Loucy (cell line): ENCODE measurements around the gene PIGX.

ENCODE experiments used
- H2AFZ ChIP-seq: fragments of 200-600 bp; sonication (generic); 2 replicates; pipeline ENCODE4 v1.6.0; 2016; ENCODE audit warnings: antibody characterized with exemption, mild to moderate bottlenecking, low read length, moderate library complexity
- H3F3A ChIP-seq: fragments of 200-600 bp; 2 replicates; pipeline ENCODE4 v1.6.0; 2016; ENCODE audit warnings: antibody characterized with exemption, low read depth, mild to moderate bottlenecking
- H3K27me3 ChIP-seq: fragments of 200-600 bp; sonication (generic); 2 replicates; pipeline ENCODE4 v1.6.1; 2014; ENCODE audit warnings: low read length, mild to moderate bottlenecking; ENCODE audit not compliant: insufficient read depth, poor library complexity, severe bottlenecking
- H3K36me3 ChIP-seq: fragments of 200-600 bp; sonication (generic); 2 replicates; pipeline ENCODE4 v1.6.1; 2016; ENCODE audit warnings: low read length; ENCODE audit not compliant: insufficient read depth
- H3K4me1 ChIP-seq: fragments of 200-600 bp; sonication (generic); 2 replicates; pipeline ENCODE4 v1.5.1; 2014; ENCODE audit warnings: low read length, mild to moderate bottlenecking; ENCODE audit not compliant: insufficient read depth, poor library complexity, severe bottlenecking
- H3K4me2 ChIP-seq: fragments of 200-600 bp; sonication (generic); 2 replicates; pipeline ENCODE4 v1.6.0; 2014; ENCODE audit warnings: antibody characterized with exemption, low read length, low read depth, mild to moderate bottlenecking; ENCODE audit not compliant: poor library complexity, severe bottlenecking
- H3K4me3 ChIP-seq: fragments of 200-600 bp; sonication (generic); 2 replicates; pipeline ENCODE4 v1.5.1; 2014; ENCODE audit warnings: low read length, mild to moderate bottlenecking, mixed read lengths; ENCODE audit not compliant: poor library complexity, severe bottlenecking
- H3K79me2 ChIP-seq: fragments of 200-600 bp; sonication (generic); 2 replicates; pipeline ENCODE4 v1.6.1; 2014; ENCODE audit warnings: low read length; ENCODE audit not compliant: insufficient read depth
- H3K9ac ChIP-seq: fragments of 200-600 bp; sonication (generic); 2 replicates; pipeline ENCODE4 v1.6.0; 2014; ENCODE audit warnings: mild to moderate bottlenecking, low read depth, low read length, moderate library complexity; ENCODE audit not compliant: poor library complexity, severe bottlenecking
- H3K9me2 ChIP-seq: fragments of 200-600 bp; sonication (generic); replicated peaks from 2 replicates; pipeline ENCODE4 v1.6.1; 2016; ENCODE audit warnings: low read depth, low read length, mixed read lengths
- H3K9me3 ChIP-seq: fragments of 200-600 bp; sonication (generic); 2 replicates; pipeline ENCODE4 v1.6.1; 2014; ENCODE audit warnings: mild to moderate bottlenecking, antibody characterized with exemption, low read length, low read depth; ENCODE audit not compliant: insufficient read depth
- H4K20me1 ChIP-seq: fragments of 200-600 bp; sonication (generic); 2 replicates; pipeline ENCODE4 v1.6.0; 2014; ENCODE audit warnings: antibody characterized with exemption, low read length, mild to moderate bottlenecking; ENCODE audit not compliant: insufficient read depth, poor library complexity, severe bottlenecking
- EZH2phosphoT487 ChIP-seq: fragments of 200-600 bp; IDR thresholded peaks from 2 replicates; pipeline ENCODE4 v1.6.1; 2018; ENCODE audit warnings: antibody characterized with exemption, mild to moderate bottlenecking, moderate library complexity, borderline replicate concordance
- TF ChIP-seq, protein P1 (sequence below): fragments of 200-600 bp; sonication (generic); conservative IDR thresholded peaks from 2 replicates; pipeline ENCODE4 v1.5.1; 2014; ENCODE audit warnings: mild to moderate bottlenecking, antibody characterized with exemption, low read length

Gene PIGX

DNA sequence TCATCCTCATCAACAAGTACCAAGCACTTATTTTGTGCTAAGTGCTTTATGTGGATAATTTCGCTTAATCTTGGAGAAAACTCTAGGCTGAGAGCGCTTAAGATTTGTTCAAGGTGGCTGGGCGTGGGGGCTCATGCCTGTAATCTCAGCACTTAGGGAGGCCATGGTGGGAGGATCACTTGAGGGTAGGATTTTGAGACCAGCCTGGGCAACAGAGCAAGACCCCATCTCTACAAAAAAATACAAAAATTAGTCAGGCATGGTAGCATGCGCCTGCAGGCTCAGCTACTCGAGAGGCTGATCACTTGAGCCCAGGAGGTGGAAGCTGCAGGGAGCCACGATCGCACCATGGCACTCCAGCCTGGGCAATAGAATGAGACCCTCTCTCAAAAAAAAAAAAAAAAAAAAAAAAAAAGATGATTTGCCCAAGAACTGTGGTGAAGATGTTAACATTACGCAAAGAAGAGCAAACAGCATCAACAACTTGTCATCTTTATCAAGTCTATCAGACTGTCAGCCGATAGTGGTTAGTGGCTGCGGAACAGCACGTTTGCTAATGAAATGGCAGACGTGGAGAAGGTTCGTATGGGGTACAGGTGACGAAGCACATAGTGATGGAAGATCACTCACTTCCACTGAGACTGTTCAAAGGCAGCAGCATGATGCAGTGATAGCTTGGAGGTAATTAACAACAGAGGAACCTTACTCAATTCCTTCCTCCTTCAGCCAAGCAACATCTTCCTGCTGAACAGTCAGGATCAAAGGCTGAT lies 44.9 kb upstream of the PIGX start:
- Histone ChIP-seq H3K4me2 (no peak overlapping the region), H3K4me1 (peaks cover 4% of the 10 kb centered on the region), H3K4me3 (no peak overlapping the region), H3K27me3 (no peaks in the 10 kb centered on the region), H3K79me2 (peaks cover 12% of the 10 kb centered on the region; the same call in 1 of the 2 replicates), H3F3A (0 out of 2 replicates have a peak, but pooled peaks cover 3% of the 10 kb centered on the region), H3K9me3 (no peaks in the 10 kb centered on the region), H3K9me2 (no peaks in the 10 kb centered on the region), H3K9ac (no peak overlapping the region), H2AFZ (no peak overlapping the region), H4K20me1 (peaks cover 20% of the 10 kb centered on the region), H3K36me3 (peaks cover 15% of the 10 kb centered on the region; the same call in 1 of the 2 replicates)
- no peak for TF ChIP-seq EZH2phosphoT487
- TF ChIP-seq, protein P1, sequence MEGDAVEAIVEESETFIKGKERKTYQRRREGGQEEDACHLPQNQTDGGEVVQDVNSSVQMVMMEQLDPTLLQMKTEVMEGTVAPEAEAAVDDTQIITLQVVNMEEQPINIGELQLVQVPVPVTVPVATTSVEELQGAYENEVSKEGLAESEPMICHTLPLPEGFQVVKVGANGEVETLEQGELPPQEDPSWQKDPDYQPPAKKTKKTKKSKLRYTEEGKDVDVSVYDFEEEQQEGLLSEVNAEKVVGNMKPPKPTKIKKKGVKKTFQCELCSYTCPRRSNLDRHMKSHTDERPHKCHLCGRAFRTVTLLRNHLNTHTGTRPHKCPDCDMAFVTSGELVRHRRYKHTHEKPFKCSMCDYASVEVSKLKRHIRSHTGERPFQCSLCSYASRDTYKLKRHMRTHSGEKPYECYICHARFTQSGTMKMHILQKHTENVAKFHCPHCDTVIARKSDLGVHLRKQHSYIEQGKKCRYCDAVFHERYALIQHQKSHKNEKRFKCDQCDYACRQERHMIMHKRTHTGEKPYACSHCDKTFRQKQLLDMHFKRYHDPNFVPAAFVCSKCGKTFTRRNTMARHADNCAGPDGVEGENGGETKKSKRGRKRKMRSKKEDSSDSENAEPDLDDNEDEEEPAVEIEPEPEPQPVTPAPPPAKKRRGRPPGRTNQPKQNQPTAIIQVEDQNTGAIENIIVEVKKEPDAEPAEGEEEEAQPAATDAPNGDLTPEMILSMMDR: no peak

DNA sequence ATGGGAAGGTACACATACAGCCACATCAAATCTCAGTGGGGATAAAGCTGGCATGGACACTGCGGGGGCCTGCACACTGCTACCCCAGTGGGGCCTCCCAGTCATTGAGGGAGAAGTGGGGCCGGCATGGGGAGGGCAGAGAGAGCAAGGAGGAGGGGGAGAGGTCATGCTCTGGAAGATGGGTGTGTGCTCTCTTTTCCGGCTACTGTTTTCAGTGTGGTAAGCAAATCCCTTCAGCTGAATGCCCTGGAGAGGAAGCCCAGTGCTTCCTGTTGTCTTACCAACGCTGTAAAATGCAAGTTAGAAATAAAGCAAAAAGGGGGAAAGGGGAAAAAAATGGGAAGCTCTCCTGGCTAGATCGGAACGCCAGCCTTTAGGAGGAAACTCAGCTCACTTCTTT lies 41.8 kb upstream of the PIGX start:
- Histone ChIP-seq H3K79me2 (peaks cover 4% of the 10 kb centered on the region; the same call in 1 of the 2 replicates), H3K4me2 (no peak overlapping the region), H3K9me3 (no peaks in the 10 kb centered on the region), H3K4me3 (no peak overlapping the region), H3F3A (0 out of 2 replicates have a peak, but pooled peaks cover 3% of the 10 kb centered on the region), H4K20me1 (no peaks in the 10 kb centered on the region), H3K4me1 (no peaks in the 10 kb centered on the region), H2AFZ (no peak overlapping the region), H3K27me3 (no peaks in the 10 kb centered on the region), H3K9ac (no peak overlapping the region), H3K9me2 (no peaks in the 10 kb centered on the region), H3K36me3 (no peaks in the 10 kb centered on the region)
- TF ChIP-seq, protein P1: no peak
- TF ChIP-seq EZH2phosphoT487: no peak

DNA sequence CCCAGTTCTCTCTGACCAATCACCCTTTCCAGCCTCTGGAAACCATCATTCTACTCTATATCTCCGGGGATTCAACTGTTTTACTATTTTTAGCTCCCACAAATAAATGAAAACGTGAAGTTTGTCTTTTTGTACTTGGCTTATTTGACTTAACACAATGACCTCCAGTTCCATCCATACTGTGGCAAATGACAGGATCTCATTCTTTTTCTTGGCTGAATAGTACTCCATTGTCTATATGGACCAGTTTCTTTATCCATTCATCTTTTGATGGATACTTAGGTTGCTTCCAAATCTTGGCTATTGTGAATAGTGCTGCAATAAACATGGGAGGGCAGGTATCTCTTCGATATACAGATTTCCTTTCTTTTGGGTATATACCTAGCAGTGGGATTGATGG lies 38.5 kb upstream of the PIGX start:
- H3K9ac ChIP-seq: no peak overlapping the region
- H3K79me2 ChIP-seq: no peaks in the 10 kb centered on the region
- H3F3A ChIP-seq: 0 out of 2 replicates have a peak, but pooled peaks cover 3% of the 10 kb centered on the region
- no peak overlapping the region for H2AFZ ChIP-seq
- H3K4me3 ChIP-seq: no peak overlapping the region
- H3K9me3 ChIP-seq: no peaks in the 10 kb centered on the region
- no peaks in the 10 kb centered on the region for H3K4me1 ChIP-seq
- no peaks in the 10 kb centered on the region for H3K9me2 ChIP-seq
- H3K4me2 ChIP-seq: no peak overlapping the region
- no peaks in the 10 kb centered on the region for H4K20me1 ChIP-seq
- H3K27me3 ChIP-seq: no peaks in the 10 kb centered on the region
- TF ChIP-seq EZH2phosphoT487: no peak
- TF ChIP-seq, protein P1: no peak
- H3K36me3 ChIP-seq: no peaks in the 10 kb centered on the region; the same call in 1 of the 2 replicates
